Measurements from ENCODE around the gene E2F2.

The E2F2 gene

GRCh38 chr1:23533246-23534023 lies 2.4 kb upstream of the E2F2 start:
- no peak for DNase-seq (ENCODE audit: low read depth)
- no peak overlapping the region for H3K4me3 ChIP-seq (replicated peaks; ENCODE audit: low read depth, low read length)
- TF ChIP-seq CTCF (IDR thresholded peaks at IDR 0.05; ENCODE audit: low read length, missing control alignments) = no peak

DNA sequence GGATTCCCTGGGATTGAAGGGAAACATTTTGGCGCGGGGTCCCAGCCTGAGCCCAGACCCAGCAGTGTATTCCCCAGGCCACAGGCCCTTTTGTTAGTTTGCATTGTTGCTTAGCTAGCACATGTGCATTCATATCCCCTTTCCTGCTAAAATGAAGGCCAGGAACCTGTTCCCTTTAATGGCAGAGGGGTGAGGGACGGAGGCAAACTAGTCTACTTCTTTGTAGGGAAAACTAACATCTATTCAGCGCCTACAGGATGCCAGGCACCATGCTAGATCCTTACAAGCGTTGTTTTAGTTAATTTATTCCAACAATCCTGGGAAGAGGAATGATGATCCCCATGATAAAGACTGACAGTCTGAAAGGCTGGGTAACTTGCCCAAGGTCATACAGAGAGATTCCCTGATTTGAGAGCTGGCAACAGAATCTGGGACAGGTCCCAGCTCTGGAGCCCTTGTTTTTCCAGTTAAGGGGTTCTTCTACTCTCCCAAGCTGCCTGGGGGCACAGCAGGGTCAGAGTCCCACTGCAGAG lies 595 bp upstream of the E2F2 start:
- TF ChIP-seq CTCF (IDR thresholded peaks at IDR 0.05; ENCODE audit: low read length, missing control alignments) = no peak
- H3K4me3 ChIP-seq (replicated peaks; ENCODE audit: low read depth, low read length) = peak overlapping the region; percentile 32
- no peak for DNase-seq (ENCODE audit: low read depth)

DNA sequence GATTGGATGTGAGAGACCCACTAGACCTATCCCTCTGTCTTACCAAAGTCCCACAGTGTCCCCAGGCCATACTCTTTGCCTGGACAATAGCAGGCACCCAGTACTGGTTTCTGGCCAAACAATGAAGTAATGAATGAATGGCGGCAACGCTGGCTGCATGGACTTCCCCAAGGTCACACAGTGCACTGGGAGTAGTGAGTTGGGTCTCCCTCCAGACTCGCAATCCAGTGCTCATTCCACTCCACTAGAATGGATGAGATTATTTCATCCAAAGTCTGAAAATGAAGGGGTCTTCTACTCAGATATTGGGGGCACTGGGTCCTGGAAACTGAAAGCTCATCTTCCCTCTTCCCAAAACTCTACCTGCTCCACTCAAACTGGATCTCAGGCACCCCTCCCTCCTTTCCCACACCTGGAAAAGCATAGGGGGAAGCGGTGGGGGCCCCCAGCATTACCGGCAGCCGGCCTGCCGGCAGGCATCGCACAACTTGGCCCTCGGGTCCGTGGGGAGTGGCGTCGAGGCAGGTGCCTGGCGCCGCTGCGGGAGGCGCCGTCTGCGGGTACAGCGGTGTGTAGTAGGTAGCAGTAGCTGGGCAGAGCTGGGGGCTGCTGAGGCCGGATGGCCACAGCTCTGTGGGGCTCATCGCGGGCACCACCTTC lies 816 bp downstream of the E2F2 start:
- no peak for TF ChIP-seq CTCF (IDR thresholded peaks at IDR 0.05; ENCODE audit: low read length, missing control alignments)
- DNase-seq (ENCODE audit: low read depth) = no peak
- peak overlapping the region; percentile 54 for H3K4me3 ChIP-seq (replicated peaks; ENCODE audit: low read depth, low read length)

DNA sequence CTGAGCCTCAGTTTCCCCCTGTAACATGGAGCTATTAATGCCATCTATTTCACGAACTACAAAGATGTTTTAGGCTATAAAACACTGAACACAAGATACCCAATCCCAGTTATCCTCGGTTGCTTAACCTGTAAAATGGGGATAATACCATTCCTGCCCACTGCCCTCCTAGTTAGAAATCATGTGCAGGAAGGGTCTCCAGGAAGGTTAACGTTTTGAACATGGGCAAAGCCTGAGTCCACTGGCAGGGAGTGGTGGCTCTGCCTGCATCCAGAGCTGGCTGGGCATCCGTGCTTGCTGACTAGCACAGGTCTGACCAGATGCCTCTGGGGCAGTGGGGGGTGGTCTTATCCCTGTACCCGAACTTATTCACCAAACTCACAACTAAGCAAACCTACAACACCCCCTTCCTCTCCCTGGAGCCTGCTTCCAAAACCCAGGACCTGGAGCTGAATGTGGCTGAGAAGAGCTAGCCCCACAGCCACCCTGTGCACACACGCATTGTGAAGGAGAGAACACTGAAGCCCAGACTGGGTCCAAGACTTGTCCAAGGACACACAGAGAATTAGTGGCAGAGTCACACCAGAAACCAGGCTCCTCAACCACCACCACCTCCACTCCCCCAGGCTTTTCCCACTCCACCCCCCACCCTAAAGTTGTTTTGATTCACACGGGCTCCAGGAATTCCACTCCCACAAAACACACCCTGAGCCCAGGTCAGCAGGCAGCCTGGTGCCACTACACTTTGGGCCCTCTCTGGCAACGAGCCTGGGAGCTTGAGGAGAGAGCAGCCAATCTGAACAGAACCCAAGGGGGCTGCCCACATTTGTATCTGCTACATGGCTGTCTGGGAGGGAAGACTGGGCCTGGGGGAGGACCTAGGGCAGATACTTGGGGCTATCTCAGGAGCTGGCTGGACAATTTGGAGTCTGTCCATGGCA lies 1.6 kb downstream of the E2F2 start:
- TF ChIP-seq CTCF (IDR thresholded peaks at IDR 0.05; ENCODE audit: low read length, missing control alignments) = no peak
- no peak for DNase-seq (ENCODE audit: low read depth)
- no peak overlapping the region for H3K4me3 ChIP-seq (replicated peaks; ENCODE audit: low read depth, low read length)

DNA sequence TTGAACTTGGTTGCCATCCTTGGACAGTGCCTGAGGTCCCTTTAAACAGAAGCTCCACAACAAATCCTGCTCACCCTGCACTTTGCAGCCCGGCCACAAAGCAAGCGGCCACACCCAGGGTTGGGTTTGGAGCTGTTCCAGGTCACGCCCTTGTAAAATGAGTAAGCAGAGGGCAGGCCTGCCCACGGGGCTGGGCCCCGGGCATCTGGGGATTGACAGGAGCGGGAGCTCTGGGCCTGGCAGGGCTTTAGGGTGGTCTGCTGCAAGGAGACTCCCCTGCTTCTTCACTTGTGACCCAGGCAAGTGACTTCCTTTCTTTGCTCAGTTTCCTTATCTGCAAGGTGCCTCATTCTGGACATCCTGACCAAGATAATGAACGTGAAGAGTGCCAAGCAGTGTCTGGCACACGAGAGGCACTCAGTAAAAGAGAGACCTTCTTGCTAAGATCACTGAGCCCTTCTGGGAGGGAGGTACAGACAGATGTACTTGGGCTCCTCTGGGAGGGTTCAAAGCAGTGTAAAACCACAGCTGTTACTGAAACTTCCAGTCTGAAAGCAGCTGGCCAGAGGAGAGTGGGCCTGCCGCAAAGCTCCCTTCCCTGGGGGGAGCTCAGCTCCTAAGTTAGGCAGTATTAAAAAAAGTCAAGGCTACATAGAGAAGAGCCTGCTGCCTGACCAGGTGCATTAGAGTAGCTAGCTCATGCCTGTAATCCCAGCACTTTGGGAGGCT lies 2.6 kb downstream of the E2F2 start:
- peak; percentile 69 for DNase-seq (ENCODE audit: low read depth)
- no peak overlapping the region for H3K4me3 ChIP-seq (replicated peaks; ENCODE audit: low read depth, low read length)
- no peak for TF ChIP-seq CTCF (IDR thresholded peaks at IDR 0.05; ENCODE audit: low read length, missing control alignments)

DNA sequence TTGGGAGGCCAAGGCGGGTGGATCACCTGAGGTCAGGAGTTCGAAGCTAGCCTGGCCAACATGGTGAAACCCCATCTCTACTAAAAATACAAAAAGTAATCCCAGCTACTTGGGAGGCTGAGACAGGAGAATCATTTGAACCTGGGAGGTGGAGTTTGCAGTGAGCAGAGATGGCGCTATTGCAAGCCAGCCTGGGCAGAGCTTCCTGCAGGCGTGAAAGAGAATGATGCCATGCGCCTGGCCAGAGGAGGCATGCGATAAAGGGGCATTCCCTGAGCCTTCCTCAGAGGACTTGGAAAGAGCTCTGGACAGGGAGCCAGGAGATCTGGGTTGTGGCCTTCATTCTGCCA lies 3.2 kb downstream of the E2F2 start:
- no peak for DNase-seq (ENCODE audit: low read depth)
- H3K4me3 ChIP-seq (replicated peaks; ENCODE audit: low read depth, low read length) = no peak overlapping the region
- no peak for TF ChIP-seq CTCF (IDR thresholded peaks at IDR 0.05; ENCODE audit: low read length, missing control alignments)

Data from fibroblast of pulmonary artery (primary cell).